Osteocyte (in vitro differentiated cells): ENCODE results near the gene LAMTOR4. TPM values are rescaled to one million over a fixed set of nuclear protein-coding genes. Genes with fewer than 3 reads are reported as not detected.
"Not testable (repeated sequence)": the region's sequence is repeated elsewhere in the genome, so short reads cannot be mapped to it uniquely, and the experiment has no call there.

Source experiments
- DNase-seq: peaks from one replicate; pipeline ENCODE4 v3.0.0; 2021; ENCODE audit warnings: mixed read lengths; ENCODE audit not compliant: unreplicated experiment; ENCODE audit errors: extremely low spot score
- H3K27ac Mint-ChIP-seq: one replicate; pipeline ENCODE4 v1.8.0; 2021; ENCODE audit warnings: mild to moderate bottlenecking, mixed read lengths; ENCODE audit not compliant: unreplicated experiment
- H3K27me3 Mint-ChIP-seq: one replicate; pipeline ENCODE4 v1.8.0; 2021; ENCODE audit warnings: mixed read lengths; ENCODE audit not compliant: unreplicated experiment
- H3K36me3 Mint-ChIP-seq: one replicate; pipeline ENCODE4 v1.8.0; 2021; ENCODE audit warnings: mixed read lengths; ENCODE audit not compliant: unreplicated experiment
- H3K4me1 Mint-ChIP-seq: one replicate; pipeline ENCODE4 v1.8.0; 2021; ENCODE audit warnings: mixed read lengths; ENCODE audit not compliant: unreplicated experiment
- H3K4me3 Mint-ChIP-seq: one replicate; pipeline ENCODE4 v1.8.0; 2021; ENCODE audit warnings: mild to moderate bottlenecking, moderate library complexity, mixed read lengths; ENCODE audit not compliant: unreplicated experiment
- H3K9me3 Mint-ChIP-seq: one replicate; pipeline ENCODE4 v1.8.0; 2021; ENCODE audit warnings: mixed read lengths; ENCODE audit not compliant: unreplicated experiment
- total RNA-seq: library from RNA; stranded (reverse); gene quantifications from 2 replicates; pipeline ENCODE4 v1.2.1, GENCODE V29; 2021
- TF ChIP-seq, protein P1 (sequence below): fragments of 200-600 bp; sonication (generic); IDR thresholded peaks from 2 replicates; pipeline ENCODE4 v1.5.0; 2021; ENCODE audit warnings: antibody characterized with exemption, mild to moderate bottlenecking, moderate library complexity

LAMTOR4 gene
- total RNA-seq, 1 donor from 2014 or later: 111 TPM

DNA sequence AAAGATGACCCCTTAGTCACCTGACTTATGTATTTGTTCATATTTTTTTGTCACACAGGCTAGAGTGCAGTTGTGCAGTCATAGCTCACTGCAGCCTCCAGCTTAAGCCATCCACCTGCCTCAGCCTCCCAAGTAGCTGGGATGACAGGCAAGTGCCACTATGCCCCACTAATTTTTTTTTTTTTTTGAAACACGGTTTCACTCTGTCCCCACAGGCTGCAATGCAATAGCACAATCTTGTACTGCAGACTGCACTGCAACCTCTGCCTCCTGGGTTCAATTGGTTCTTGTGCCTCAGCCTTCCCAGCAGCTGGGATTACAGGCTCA, 20.1 kb upstream of the LAMTOR4 start:
- Mint-ChIP-seq H3K27me3 (no peaks in the 10 kb centered on the region), H3K9me3 (no peaks in the 10 kb centered on the region), H3K27ac (no peak overlapping the region), H3K36me3 (no peaks in the 10 kb centered on the region), H3K4me3 (no peak overlapping the region), H3K4me1 (peaks cover 29% of the 10 kb centered on the region)
- DNase-seq: no peak
- TF ChIP-seq, protein P1, sequence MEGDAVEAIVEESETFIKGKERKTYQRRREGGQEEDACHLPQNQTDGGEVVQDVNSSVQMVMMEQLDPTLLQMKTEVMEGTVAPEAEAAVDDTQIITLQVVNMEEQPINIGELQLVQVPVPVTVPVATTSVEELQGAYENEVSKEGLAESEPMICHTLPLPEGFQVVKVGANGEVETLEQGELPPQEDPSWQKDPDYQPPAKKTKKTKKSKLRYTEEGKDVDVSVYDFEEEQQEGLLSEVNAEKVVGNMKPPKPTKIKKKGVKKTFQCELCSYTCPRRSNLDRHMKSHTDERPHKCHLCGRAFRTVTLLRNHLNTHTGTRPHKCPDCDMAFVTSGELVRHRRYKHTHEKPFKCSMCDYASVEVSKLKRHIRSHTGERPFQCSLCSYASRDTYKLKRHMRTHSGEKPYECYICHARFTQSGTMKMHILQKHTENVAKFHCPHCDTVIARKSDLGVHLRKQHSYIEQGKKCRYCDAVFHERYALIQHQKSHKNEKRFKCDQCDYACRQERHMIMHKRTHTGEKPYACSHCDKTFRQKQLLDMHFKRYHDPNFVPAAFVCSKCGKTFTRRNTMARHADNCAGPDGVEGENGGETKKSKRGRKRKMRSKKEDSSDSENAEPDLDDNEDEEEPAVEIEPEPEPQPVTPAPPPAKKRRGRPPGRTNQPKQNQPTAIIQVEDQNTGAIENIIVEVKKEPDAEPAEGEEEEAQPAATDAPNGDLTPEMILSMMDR: no peak

DNA sequence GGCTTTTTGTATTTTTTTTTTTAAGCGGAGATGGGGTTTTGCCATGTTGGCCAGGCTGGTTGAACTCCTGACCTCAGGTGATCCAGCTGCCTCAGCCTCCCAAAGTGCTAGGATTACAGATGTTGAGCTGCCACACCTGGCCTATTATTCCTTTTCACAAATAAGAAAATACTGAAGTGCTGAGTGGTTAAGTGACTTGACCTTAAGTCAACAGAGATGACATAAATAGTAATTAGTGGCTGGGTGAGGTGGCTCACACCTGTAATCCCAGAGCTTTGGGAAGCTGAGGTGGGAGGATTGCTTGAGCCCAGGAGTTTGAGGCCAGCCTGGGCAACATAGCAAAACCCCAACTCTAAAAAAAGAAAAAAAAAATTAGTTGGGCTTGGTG, 18.5 kb upstream of the LAMTOR4 start:
- not testable (repeated sequence) for H3K36me3 Mint-ChIP-seq, DNase-seq, H3K4me3 Mint-ChIP-seq, H3K9me3 Mint-ChIP-seq, H3K27me3 Mint-ChIP-seq, H3K27ac Mint-ChIP-seq
- H3K4me1 Mint-ChIP-seq: peaks cover 29% of the 10 kb centered on the region

DNA sequence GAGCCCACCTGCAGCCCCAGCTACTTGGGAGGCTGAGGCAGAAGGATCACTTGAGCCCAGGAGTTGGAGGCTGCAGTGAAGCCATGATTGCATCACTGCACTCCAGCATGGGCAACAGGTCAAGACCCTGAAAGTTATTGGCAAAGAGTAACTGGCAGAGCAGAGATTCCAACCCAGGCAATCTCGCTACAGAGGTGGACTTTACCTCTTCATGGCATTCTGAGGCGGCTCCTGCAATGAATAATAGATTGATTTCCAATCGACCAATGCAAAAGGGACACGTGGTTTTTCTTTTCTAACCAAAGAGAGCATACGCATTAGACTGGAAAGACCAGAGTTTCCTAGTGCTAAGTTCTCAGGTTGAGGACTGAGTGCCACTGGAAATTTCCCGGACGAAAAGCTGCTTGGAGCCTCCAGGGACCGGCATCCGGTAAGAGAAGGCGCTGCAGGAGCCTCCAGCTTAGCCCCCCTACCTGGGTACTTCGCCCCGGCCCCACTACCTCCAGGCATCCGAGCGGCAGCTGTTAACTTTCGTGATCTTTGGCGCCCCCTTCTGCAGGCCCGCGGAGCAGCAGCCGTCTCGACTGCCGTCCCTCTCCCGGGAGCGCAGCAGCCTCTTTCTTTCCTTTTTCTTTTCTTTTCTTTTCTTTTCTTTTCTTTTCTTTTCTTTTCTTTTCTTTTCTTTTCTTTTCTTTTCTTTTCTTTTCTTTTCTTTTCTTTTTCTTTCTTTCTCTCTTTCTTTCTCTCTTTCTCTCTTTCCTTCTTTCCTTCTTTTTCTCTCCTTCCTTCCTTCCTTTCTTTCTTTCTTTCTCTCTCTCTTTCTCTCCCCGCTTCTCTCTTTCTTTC, 17.9 kb upstream of the LAMTOR4 start:
- no peak overlapping the region for H3K27ac Mint-ChIP-seq
- peaks cover 2% of the 10 kb centered on the region for H3K27me3 Mint-ChIP-seq
- H3K9me3 Mint-ChIP-seq: no peaks in the 10 kb centered on the region
- H3K4me3 Mint-ChIP-seq: no peak overlapping the region
- TF ChIP-seq, protein P1: peak; percentile 94
- DNase-seq: peak; percentile 93
- H3K36me3 Mint-ChIP-seq: no peaks in the 10 kb centered on the region
- H3K4me1 Mint-ChIP-seq: peaks cover 24% of the 10 kb centered on the region

DNA sequence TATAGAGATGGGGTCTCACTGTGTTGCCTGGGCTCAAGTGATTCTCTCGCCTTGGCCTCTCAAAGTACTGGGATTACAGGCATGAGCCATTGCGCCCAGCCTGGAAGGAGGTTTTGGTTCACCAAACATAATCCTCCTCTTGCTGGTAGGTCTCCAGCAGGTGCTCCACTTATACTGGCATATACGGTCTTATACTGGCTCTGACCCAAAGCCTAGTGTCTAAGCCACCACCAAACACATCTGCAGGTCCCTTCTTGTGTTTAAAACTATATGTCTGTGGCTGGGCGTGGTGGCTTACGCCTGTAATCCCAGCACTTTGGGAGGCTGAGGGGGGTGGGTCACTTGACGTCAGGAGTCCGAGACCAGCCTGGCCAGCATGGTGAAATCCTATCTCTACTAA, 16.6 kb upstream of the LAMTOR4 start:
- TF ChIP-seq, protein P1: no peak

DNA sequence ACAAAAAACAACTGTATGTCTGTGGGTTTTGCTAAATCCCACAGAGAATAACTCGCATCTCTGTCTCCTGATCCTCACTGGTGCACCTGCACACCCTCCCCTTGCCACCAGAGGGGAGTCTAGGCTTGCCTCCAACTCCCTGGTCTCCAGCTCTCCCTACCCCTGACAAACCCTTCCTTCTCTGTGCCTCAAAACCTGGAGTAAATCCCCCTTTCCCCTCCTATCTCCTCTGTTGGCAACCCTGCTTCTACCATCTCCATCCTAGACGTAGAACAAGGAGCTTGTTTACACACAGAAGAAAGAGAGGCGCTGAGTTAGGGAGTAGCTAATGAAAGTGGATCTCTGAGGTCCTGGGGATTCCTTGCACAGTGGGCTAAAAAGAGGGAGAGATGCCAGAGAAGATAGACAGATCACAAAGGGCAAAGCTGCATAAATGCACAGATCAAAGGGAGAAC, 16.0 kb upstream of the LAMTOR4 start:
- Mint-ChIP-seq H3K27me3 (peaks cover 6% of the 10 kb centered on the region), H3K4me3 (no peak overlapping the region), H3K36me3 (no peaks in the 10 kb centered on the region), H3K9me3 (no peaks in the 10 kb centered on the region), H3K4me1 (peaks cover 16% of the 10 kb centered on the region), H3K27ac (no peak overlapping the region)
- DNase-seq: no peak
- TF ChIP-seq, protein P1: peak; percentile 91

More for the DNA sequence above, 16.6 kb upstream of the LAMTOR4 start:
- no peaks in the 10 kb centered on the region for H3K36me3 Mint-ChIP-seq
- H3K9me3 Mint-ChIP-seq: no peaks in the 10 kb centered on the region
- H3K4me3 Mint-ChIP-seq: no peak overlapping the region
- H3K27me3 Mint-ChIP-seq: peaks cover 6% of the 10 kb centered on the region
- no peak overlapping the region for H3K27ac Mint-ChIP-seq
- H3K4me1 Mint-ChIP-seq: peaks cover 16% of the 10 kb centered on the region
- no peak for DNase-seq
